NCI-H510A treated with DMSO at 0.1 percent for 48 hours (cell line): ENCODE measurements around the gene SH3PXD2A.

Experiments
- DNase-seq: peaks from one replicate; lab custom pipeline; 2025; lab: John Stamatoyannopoulos, UW

Gene SH3PXD2A

DNA sequence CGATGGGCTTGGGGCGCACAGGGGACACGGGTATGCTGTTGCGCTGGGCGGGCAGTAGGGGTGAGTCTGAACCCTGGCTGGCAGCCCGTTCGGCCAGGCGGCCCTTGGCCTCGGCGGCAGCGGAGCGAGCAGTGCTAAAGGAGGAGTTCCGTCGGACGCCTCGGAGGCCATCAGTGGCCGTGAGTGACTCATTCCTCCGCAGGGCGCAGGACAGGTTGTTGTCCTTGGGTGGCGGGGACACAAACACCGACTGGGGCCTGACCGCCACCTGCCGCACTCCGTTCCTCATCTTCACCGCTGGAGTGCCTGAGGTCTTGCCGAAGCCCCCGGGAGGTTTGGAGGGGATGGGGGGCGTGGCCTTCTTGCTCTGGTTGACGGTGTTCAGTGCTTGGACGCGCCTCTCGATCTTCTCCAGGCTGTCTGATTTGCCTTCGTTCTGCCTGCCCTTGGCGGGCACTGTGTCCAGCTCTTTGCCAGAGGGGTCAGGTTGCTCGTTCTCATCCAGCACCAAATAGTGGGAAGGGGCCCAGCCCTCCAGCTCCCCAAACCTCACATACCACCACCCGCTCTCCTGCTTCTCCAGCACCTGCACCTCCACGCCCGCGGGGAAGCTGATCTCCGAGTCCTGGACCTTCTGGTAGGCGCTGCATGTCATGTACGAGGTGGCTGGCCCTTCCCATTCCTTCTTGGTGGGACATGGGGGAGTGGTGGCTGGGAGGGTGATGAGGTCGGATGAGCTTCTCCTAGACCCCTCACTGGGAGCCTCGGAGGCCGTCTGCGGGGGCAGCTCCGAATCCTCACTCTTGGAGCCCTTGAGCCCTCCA lies 253.1 kb downstream of the SH3PXD2A start:
- DNase-seq: no peak

DNA sequence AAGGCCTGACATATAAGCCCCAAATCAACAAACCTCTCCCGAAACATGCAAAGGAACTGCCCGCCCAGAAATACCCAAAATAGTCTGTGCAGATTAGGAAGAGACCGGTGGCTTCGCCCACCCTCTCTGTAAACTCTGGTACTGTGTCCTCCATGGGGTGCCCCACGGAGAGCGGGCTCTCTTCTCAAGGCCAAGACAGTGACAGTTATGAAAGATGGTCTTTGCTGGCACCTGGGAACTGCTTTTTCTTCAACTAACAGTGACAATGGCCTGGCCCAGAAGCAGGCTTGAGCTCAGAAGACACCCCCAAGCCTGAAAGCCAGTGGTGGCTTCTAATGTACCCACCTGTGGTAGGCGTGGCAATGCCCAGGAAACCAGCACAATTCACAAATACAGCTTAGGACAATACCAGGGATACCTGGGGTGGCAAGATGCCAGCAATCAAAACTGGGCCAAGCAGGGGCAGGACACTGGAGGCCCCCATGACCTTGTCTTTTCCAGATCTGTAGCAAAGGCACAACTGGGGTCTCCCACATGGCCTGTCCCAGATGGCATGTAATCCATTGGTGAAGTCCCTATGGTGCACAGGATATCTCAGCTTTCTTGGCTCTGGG lies 254.3 kb downstream of the SH3PXD2A start:
- DNase-seq: no peak

DNA sequence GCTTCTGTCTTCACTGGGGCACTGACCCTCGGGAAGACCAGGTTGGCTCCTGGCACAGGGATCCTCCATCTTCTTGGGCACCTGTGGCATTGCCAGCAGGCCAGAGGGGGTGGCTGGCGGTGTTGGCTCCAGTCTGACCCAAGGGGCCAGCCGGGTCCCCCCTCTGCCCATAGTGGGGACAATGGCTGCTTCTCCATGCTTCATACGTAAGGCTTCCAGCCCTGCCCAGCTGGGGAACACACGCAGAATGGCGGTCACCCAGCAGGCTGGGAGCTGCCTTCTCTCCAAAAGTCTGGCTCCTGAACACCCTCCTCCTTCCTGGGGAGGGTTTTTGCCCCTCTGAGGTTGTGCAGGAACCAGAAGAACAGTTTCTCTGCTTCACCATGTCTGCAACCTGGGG lies 255.1 kb downstream of the SH3PXD2A start:
- DNase-seq: no peak

DNA sequence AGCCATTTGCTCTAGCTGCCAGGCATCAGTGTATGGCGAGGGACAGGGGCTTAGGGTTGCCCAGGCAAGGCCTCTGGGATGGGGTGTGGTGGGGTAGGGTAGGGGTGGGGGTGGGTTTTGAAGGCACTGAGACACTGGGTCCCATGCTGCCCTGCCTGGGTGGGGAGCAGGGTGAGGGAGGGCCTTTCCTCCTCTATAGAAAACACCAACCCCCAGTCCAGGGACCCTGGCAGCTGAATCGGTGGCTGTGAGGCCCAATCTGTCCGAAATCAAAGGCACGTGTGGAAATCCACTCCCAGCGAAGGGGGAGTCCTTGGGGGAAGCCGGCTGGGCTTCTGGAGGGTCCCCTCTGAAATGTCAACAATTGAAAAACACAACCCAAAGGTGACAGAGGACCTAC lies 255.5 kb downstream of the SH3PXD2A start:
- no peak for DNase-seq

DNA sequence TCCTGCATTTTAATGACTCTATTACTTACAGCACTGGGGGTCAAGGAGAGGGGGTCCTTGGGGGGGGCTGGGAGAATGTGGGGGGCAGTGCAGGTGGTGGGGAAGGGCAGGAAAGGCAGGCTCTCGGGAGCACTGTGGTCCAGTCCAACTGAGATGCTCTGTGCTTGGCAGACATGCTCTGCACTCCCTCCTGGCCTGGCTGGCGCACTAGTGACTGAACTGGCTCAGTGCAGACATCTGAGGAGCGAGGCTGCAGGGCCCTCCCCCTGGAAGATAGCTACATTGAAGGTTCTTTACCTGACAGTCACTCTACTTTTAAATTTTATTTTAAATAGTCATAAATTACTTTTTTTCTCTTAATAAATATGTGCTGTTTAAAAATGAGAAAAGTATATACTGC lies 256.2 kb downstream of the SH3PXD2A start:
- DNase-seq: no peak

DNA sequence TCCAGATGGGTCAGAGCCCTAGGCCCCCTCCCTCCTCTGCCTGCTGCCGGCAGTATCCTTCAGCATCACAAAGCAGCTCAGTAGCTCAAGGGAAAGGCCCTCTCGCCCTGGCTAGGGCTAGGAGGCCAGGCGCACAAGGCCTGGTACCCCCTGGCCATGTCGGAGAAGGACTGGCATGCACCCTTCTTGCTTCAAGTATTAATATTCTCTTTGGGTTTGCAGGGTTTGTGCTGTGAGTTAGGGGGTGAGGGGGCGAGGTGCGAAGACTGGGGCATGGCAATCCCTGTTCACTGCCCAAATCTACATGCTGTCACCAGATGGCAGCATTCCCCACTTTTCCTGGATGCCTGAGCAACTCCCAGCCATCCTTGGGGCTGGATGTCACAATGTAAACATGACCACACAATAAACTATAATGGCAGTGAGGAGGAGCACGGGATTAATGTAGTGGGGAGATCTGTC lies 256.7 kb downstream of the SH3PXD2A start:
- DNase-seq: peak; percentile 95

DNA sequence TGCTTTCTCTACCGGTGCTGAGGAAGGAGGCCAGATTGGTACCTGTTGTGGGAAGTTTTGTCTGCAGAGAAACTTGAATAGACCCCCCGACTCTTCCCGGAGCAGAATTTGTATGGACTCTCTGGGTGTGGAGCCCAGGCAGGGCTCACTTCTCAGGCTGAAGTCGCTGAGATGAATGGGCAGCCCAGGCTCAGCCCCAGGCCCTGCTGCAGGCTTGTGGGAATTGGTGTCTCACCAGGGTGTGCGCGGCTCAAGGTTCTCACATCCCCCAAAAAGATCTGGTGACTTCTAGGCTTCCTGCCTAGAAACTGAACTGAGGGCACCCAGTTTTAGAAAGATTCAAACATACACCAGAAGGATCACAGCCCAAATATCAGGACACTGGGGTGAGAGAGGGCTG lies 258.4 kb downstream of the SH3PXD2A start:
- DNase-seq: no peak

DNA sequence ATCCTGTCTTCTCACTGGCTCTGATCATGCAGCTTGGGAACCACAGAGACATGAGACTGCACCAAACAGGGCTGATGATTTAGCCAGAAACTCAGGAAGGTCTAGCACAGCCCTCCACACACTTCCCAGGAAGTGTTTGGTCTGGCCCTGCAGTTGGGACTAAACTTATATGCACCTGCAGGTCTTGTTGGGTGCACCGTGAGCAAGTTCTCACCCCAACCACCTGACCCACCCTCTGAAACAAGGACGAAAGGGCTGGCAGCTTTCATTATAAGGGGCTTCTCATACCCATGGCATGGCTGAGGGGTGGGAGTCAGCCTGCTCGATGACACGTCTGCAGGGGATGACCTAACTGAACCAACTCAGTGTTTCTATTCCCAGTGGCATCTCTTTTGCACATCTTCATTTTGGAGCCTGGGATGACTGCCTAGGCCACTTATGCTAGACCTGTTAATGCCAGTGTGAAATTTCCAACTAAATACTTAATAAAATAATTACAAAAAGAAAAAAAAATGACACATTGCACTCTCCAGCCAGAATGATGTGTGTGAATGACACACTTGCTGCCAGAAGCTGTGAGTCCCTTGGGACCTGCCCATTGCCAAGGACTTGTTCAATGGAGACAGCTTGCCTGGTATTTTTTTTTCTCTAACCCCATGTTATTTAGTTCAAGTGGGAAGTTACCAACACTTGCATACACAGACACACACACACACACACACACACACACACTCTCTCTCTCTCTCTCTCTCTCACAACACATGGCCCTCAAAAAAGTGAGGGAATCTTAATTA lies 259.2 kb downstream of the SH3PXD2A start:
- DNase-seq: no peak

- no peak for DNase-seq
These were observed 262.3 kb downstream of the SH3PXD2A start for GRCh38 chr10:103593022-103593570.

- DNase-seq: peak; percentile 66
These were observed 263.0 kb downstream of the SH3PXD2A start for GRCh38 chr10:103592186-103593021.

DNA sequence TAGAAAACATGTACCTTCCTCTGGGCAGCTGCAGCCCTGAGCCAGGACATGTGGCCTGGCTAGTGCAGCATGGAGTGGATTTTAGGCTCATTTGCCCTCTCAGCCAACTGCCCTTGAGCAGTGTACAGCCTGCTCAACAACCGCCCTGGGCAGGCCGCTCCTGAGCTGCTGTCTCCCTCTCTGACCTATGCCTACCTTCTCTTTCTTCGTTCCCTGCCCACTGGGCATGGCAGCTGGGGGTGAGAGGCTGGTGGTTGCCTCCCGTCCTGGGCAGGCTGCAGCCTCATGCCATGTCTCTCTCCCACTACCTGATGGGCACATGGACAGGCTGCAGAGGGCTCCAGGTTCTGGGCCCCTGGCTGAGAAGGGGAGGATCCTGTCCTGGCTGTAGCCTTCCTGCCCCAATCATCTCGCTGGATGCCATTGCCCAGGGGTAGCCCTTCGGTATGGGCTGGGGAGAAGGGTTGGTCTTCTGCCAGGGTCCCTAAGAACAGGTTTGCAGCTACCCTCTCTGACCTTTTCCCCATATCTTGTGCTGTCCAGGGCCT lies 264.6 kb downstream of the SH3PXD2A start:
- DNase-seq: no peak

GRCh38 chr10:103590060-103590459 lies 265.3 kb downstream of the SH3PXD2A start:
- DNase-seq: no peak

- no peak for DNase-seq
These were observed 266.2 kb downstream of the SH3PXD2A start for GRCh38 chr10:103589074-103589630.

GRCh38 chr10:103587073-103587472 lies 268.3 kb downstream of the SH3PXD2A start:
- DNase-seq: no peak

GRCh38 chr10:103585011-103585405 lies 270.4 kb downstream of the SH3PXD2A start:
- no peak for DNase-seq

- DNase-seq: no peak
These were observed 271.0 kb downstream of the SH3PXD2A start for GRCh38 chr10:103584216-103585010.

GRCh38 chr10:103583871-103584215 lies 271.5 kb downstream of the SH3PXD2A start:
- DNase-seq: no peak

GRCh38 chr10:103582331-103583123 lies 272.8 kb downstream of the SH3PXD2A start:
- DNase-seq: no peak

GRCh38 chr10:103581499-103581898 lies 273.9 kb downstream of the SH3PXD2A start:
- DNase-seq: no peak
